Vagina (tissue), 2 donors: Measurements from ENCODE around the gene DNMT3B. TPM values are rescaled to one million over a fixed set of nuclear protein-coding genes. Genes with fewer than 3 reads are reported as not detected.

Experiments
- DNase-seq, 2 donors: peaks; one replicate each; pipeline ENCODE4 v3.0.0-alpha.2; 2017; ENCODE audit errors: extremely low spot score in 2 of 2
- H3K27ac ChIP-seq: fragments of 200-600 bp; sonication (generic); one replicate; pipeline ENCODE4 v1.5.1; 2019
- H3K27me3 ChIP-seq: fragments of 200-600 bp; sonication (generic); one replicate; pipeline ENCODE4 v1.5.1; 2019
- H3K36me3 ChIP-seq, 2 donors: fragments of 200-600 bp; sonication (generic); one replicate each; pipeline ENCODE4 v1.5.1; 2017 to 2019
- H3K4me1 ChIP-seq: fragments of 200-600 bp; sonication (generic); one replicate; pipeline ENCODE4 v1.5.1; 2019
- H3K4me3 ChIP-seq, 2 donors: fragments of 200-600 bp; sonication (generic); 1 replicate in 1 of 2; 2 replicates in 1 of 2; pipeline ENCODE4 v1.5.1; 2016 to 2019
- H3K9me3 ChIP-seq: fragments of 200-600 bp; sonication (generic); one replicate; pipeline ENCODE4 v1.5.1; 2019
- POLR2A ChIP-seq, 2 donors: fragments of 450-650 bp; IDR thresholded peaks; one replicate each; pipeline ENCODE4 v1.6.1; 2017; ENCODE audit warnings: antibody characterized with exemption in 2 of 2, mild to moderate bottlenecking in 2 of 2, moderate library complexity in 2 of 2
- POLR2AphosphoS5 ChIP-seq, 2 donors: sonication (generic); formaldehyde crosslinking; IDR thresholded peaks; one replicate each; pipeline ENCODE4 v1.9.0; 2017; ENCODE audit warnings: antibody characterized with exemption in 2 of 2, mild to moderate bottlenecking in 2 of 2, low read depth in 1 of 2; ENCODE audit not compliant: insufficient read depth in 1 of 2
- intact Hi-C: fragments of 100-400 bp; cut with DNase I; formaldehyde crosslinking; loops from one replicate; pipeline ENCODE4 v1.15.1; 2023
- total RNA-seq: library from RNA; depleted of rRNA; stranded (reverse); fragments of >200 nt; gene quantifications from one replicate; pipeline ENCODE4 v1.2.3, GENCODE V29; 2016
- TF ChIP-seq, protein P1 (sequence below), 3 experiments: fragments of 450-650 bp in 2 of 3; fragments of 200-600 bp in 1 of 3; sonication (generic) in 1 of 3; IDR thresholded peaks; one replicate each; pipeline ENCODE4 v1.5.1; 2017 to 2019; ENCODE audit warnings: antibody characterized with exemption in 3 of 3, mild to moderate bottlenecking in 2 of 3, moderate library complexity in 2 of 3

Gene DNMT3B
- total RNA-seq, 1 donor from 2014 or later: 1.2 TPM

GRCh38 chr20:32798046-32798981, 36.1 kb downstream of the DNMT3B start:
- intact Hi-C loops: no loop called here
- H3K36me3 ChIP-seq: no peaks in the 10 kb centered on the region

DNA sequence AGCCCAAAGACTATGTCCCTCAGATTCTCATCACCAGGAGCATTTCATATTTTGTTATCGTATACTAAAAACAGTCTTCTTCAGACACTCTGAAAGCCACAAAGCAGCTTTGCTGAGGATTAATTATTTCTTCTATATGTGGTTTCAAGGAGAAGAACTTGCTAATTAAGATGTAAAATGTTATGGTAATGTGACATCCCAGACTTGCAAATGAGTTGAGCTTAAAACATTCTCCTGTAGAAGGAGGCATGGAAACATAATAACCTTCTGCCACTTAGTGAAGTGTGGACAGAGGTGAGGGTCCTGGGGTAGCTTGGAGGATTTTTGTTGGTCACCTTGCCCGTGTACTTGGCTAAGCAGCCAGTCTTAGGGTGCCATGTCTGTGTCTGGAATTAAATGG, 40.9 kb downstream of the DNMT3B start:
- no peaks in the 10 kb centered on the region for H3K4me1 ChIP-seq
- intact Hi-C loops: no loop called here
- H3K36me3 ChIP-seq: no peaks in the 10 kb centered on the region
- no peak for TF ChIP-seq POLR2AphosphoS5 (IDR thresholded peaks at IDR 0.05; ENCODE audit: insufficient read depth in 1 of 2, low read depth in 1 of 2)
- TF ChIP-seq POLR2A (IDR thresholded peaks at IDR 0.05): no peak
- TF ChIP-seq, protein P1, sequence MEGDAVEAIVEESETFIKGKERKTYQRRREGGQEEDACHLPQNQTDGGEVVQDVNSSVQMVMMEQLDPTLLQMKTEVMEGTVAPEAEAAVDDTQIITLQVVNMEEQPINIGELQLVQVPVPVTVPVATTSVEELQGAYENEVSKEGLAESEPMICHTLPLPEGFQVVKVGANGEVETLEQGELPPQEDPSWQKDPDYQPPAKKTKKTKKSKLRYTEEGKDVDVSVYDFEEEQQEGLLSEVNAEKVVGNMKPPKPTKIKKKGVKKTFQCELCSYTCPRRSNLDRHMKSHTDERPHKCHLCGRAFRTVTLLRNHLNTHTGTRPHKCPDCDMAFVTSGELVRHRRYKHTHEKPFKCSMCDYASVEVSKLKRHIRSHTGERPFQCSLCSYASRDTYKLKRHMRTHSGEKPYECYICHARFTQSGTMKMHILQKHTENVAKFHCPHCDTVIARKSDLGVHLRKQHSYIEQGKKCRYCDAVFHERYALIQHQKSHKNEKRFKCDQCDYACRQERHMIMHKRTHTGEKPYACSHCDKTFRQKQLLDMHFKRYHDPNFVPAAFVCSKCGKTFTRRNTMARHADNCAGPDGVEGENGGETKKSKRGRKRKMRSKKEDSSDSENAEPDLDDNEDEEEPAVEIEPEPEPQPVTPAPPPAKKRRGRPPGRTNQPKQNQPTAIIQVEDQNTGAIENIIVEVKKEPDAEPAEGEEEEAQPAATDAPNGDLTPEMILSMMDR (IDR thresholded peaks at IDR 0.05): no peak
- no peak for DNase-seq
- H3K4me3 ChIP-seq: no peak overlapping the region
- no peaks in the 10 kb centered on the region for H3K27me3 ChIP-seq
- no peak overlapping the region for H3K27ac ChIP-seq
- no peaks in the 10 kb centered on the region for H3K9me3 ChIP-seq

More at GRCh38 chr20:32798046-32798981, 36.1 kb downstream of the DNMT3B start:
- TF ChIP-seq POLR2AphosphoS5 (IDR thresholded peaks at IDR 0.05; ENCODE audit: insufficient read depth in 1 of 2, low read depth in 1 of 2): no peak
- TF ChIP-seq, protein P1 (IDR thresholded peaks at IDR 0.05): no peak
- TF ChIP-seq POLR2A (IDR thresholded peaks at IDR 0.05): no peak
- Histone ChIP-seq H3K4me3 (no peak overlapping the region), H3K27me3 (no peaks in the 10 kb centered on the region), H3K4me1 (peaks cover 10% of the 10 kb centered on the region), H3K27ac (no peak overlapping the region), H3K9me3 (no peaks in the 10 kb centered on the region)
- DNase-seq: no peak

- Histone ChIP-seq H3K36me3 (no peaks in the 10 kb centered on the region), H3K9me3 (no peaks in the 10 kb centered on the region), H3K27me3 (no peaks in the 10 kb centered on the region), H3K27ac (no peak overlapping the region), H3K4me3 (no peak overlapping the region), H3K4me1 (no peaks in the 10 kb centered on the region)
- DNase-seq: no peak
- TF ChIP-seq POLR2A (IDR thresholded peaks at IDR 0.05): no peak
- no peak for TF ChIP-seq POLR2AphosphoS5 (IDR thresholded peaks at IDR 0.05; ENCODE audit: insufficient read depth in 1 of 2, low read depth in 1 of 2)
- TF ChIP-seq, protein P1 (IDR thresholded peaks at IDR 0.05): no peak
- intact Hi-C loops: no loop called here
Observed at GRCh38 chr20:32804022-32804715, 42.0 kb downstream of the DNMT3B start.

- Histone ChIP-seq H3K27ac (no peak overlapping the region), H3K4me1 (no peaks in the 10 kb centered on the region), H3K9me3 (no peaks in the 10 kb centered on the region), H3K27me3 (no peaks in the 10 kb centered on the region), H3K36me3 (no peaks in the 10 kb centered on the region), H3K4me3 (no peak overlapping the region)
- no peak for TF ChIP-seq POLR2AphosphoS5 (IDR thresholded peaks at IDR 0.05; ENCODE audit: insufficient read depth in 1 of 2, low read depth in 1 of 2)
- TF ChIP-seq, protein P1 (IDR thresholded peaks at IDR 0.05): no peak
- TF ChIP-seq POLR2A (IDR thresholded peaks at IDR 0.05): no peak
- no peak for DNase-seq
- intact Hi-C loops: no loop called here
Observed at GRCh38 chr20:32804817-32805216, 42.6 kb downstream of the DNMT3B start.
